GM13976 (cell line): ENCODE data around the gene FIP1L1.
"Not testable (repeated sequence)": the region's sequence is repeated elsewhere in the genome, so short reads cannot be mapped to it uniquely, and the experiment has no call there.

Source experiments
- DNase-seq: peaks from one replicate; pipeline ENCODE4 v3.0.0; 2012; ENCODE audit warnings: low spot score
- in situ Hi-C: fragments of 300-500 bp; cut with MboI; formaldehyde crosslinking; loops from one replicate; pipeline ENCODE4 v1.12.0; 2022; ENCODE audit warnings: low sequenced_read_pairs, mixed read lengths, inconsistent platforms; ENCODE audit not compliant: unreplicated experiment
- TF ChIP-seq, protein P1 (sequence below): IDR thresholded peaks from 2 replicates; pipeline ENCODE4 v1.5.1; 2012; ENCODE audit warnings: borderline replicate concordance, mild to moderate bottlenecking; ENCODE audit not compliant: insufficient read depth; ENCODE audit errors: extremely low read depth, missing control alignments, control extremely low read depth

FIP1L1 gene, protein sequence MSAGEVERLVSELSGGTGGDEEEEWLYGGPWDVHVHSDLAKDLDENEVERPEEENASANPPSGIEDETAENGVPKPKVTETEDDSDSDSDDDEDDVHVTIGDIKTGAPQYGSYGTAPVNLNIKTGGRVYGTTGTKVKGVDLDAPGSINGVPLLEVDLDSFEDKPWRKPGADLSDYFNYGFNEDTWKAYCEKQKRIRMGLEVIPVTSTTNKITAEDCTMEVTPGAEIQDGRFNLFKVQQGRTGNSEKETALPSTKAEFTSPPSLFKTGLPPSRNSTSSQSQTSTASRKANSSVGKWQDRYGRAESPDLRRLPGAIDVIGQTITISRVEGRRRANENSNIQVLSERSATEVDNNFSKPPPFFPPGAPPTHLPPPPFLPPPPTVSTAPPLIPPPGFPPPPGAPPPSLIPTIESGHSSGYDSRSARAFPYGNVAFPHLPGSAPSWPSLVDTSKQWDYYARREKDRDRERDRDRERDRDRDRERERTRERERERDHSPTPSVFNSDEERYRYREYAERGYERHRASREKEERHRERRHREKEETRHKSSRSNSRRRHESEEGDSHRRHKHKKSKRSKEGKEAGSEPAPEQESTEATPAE

DNA sequence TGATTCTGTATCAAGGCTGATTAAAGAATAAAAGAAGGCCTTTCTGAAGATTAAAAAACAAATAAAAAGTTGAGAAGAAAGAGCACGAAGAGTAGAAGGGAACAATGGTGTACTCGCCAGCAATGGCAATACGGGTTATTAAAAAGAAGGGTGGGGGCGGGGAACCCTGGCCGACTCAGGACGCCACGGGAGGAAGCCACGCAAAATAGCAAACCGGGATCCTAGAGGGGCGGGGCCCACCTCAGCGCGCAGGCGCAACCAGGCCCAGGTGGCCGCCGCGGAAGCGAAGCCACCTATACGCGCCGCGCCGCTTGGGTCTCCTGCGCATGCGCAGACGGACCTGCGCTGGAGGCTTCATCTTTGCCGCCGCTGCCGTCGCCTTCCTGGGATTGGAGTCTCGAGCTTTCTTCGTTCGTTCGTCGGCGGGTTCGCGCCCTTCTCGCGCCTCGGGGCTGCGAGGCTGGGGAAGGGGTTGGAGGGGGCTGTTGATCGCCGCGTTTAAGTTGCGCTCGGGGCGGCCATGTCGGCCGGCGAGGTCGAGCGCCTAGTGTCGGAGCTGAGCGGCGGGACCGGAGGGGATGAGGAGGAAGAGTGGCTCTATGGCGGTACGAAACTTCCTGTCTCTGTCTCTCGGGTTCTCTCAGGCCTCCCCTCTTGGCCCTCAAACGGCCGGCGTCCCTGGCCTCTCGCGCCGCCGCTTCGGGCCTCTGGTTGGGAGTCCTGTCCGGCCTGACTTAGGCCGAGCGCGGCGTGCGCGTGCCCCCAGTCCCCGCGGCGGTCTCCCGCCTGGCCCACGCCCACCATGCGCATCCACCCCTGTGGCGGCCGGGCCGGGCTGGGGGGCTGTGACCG lies at the start of gene FIP1L1:
Gene FIP1L1, plus strand, starts transcription at position 323 of the 852 bp plus-strand sequence. Its CDS starts 198 bp downstream, at position 521.
- TF ChIP-seq, protein P1, sequence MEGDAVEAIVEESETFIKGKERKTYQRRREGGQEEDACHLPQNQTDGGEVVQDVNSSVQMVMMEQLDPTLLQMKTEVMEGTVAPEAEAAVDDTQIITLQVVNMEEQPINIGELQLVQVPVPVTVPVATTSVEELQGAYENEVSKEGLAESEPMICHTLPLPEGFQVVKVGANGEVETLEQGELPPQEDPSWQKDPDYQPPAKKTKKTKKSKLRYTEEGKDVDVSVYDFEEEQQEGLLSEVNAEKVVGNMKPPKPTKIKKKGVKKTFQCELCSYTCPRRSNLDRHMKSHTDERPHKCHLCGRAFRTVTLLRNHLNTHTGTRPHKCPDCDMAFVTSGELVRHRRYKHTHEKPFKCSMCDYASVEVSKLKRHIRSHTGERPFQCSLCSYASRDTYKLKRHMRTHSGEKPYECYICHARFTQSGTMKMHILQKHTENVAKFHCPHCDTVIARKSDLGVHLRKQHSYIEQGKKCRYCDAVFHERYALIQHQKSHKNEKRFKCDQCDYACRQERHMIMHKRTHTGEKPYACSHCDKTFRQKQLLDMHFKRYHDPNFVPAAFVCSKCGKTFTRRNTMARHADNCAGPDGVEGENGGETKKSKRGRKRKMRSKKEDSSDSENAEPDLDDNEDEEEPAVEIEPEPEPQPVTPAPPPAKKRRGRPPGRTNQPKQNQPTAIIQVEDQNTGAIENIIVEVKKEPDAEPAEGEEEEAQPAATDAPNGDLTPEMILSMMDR: no peak
- in situ Hi-C loops: no loop called here
- DNase-seq: peak; percentile 96

DNA sequence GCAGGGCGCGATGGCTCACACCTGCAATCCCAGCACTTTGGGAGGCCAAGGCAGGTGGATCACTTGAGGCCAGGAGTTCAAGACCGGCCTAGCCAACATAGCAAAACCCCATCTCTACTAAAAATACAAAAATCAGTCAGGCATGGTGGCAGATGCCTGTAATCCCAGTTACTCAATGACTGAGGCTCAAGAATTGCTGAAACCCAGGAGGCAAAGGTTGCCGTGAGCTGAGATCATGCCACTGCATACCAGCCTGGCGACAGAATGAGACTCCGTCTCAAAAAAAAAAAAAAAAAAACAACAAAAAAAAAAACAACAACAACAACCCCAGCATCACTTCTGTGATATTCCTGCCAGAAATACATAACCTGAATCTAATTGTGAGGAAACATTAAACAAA lies 42.5 kb upstream of the FIP1L1 start:
- in situ Hi-C loops, DNase-seq: not testable (repeated sequence)

DNA sequence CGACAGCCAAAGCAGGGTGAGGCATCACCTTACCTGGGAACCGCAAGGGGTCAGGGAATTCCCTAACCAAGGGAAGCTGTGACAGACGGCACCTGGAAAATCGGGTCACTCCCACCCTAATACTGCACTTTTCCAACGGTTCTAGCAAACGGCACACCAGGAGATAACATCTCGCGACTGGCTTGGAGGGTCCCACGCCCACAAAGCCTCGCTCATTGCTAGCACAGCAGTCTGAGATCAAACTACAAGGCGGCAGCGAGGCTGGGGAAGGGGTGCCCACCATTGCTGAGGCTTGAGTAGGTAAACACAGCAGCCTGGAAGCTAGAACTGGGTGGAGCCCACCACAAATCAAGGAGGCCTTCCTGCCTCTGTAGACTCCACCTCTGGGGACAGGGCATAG lies 37.3 kb upstream of the FIP1L1 start:
- in situ Hi-C loops, DNase-seq: not testable (repeated sequence)

DNA sequence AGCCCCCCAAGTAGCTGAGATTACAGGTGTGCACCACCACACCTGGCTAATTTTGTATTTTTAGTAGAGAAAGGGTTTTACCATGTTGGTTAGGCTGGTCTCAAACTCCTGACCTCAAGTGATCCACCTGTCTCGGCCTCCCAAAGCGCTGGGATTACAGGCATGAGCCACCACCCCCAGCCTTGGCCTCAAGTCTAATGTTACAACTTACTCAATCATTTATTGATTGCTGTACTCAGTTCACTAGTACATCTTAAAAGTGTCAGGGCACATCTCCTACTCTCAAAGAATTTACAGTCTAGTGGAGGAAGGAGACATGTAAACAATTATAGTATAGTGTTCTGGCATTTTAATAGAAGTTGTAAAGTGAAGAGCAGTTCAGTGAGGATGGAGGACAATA lies 31.0 kb upstream of the FIP1L1 start:
- in situ Hi-C loops, DNase-seq: not testable (repeated sequence)

DNA sequence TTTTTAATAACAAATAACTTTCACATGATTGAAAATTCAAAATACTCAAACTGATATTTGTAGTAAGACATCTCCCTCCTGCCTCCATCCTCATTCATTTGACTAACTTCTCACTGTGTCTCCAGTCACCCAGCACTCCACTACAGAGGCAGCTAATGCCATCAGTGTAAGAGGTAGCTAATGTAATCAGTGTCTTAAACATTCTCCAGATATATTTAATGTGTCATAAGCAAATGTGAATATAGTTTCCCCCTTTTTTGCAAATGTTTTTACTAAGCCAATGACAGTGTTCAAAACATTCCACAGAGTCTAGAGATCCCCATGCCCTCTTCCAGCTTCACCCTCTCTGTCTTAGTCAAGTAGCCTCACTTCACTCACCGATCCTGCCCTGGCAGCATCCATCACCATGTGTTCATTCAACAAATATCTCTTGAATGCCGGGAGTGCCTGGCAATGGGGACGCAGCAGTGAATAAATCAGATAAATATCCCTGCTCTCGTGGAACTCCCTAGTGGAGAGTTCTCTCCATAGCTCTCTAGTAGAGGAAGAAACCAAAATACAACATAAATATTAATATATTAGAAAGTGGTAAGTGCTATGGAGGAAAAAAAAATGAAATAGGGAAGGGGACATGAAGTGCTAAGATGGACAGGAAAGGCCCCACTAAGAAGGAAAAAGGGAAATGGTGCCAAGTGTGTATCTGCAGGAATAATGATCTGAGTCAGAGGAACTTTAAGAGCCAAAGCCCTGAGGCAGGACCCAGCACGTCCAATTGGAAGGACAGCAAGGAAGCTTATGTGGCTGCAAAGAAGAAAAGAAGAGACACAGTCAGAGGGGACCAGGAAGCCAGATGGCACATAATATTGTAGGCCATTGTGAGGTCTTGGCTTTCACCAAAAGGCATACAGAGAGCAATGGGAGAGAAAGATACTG lies 30.3 kb upstream of the FIP1L1 start:
- in situ Hi-C loops: no loop called here
- TF ChIP-seq, protein P1: no peak
- no peak for DNase-seq

DNA sequence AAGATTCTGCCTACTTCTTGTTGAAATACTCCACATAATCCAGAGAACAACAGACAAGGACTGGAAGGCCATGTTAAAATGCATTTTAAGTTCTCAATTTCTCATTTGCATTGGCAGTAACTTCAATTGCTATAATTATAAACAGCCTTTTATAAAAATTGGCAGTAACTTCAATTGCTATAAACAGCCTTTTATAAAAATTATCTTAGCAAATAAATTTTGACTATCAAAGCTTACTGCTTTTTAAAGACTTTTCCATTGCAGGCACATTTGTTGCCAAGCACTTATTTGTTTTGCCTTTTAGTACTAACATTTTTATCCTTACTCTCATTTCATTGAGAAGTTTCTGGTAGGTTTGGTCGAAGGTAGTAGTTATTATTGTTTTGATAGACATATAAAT lies 29.4 kb upstream of the FIP1L1 start:
- TF ChIP-seq, protein P1: no peak
- in situ Hi-C loops: no loop called here
- DNase-seq: no peak

DNA sequence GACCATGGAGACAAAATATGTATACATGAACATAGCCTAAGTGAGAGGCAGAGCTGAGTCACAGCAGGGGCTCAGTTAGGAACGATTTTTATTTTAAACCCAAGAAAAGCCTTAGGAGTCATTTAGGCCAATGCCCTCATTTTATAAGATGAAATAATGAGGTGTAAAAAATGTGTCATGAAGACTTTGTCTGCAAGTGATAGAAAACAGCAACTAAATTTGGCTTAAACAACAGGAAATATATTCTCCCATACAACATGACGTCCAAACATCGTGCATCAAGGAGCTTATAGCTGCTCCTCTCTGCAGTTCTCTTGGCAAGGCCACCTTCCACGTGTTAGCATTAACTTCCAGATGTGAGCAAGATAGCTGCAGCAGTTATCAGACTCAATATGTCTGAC lies 28.4 kb upstream of the FIP1L1 start:
- TF ChIP-seq, protein P1: no peak
- in situ Hi-C loops: no loop called here
- DNase-seq: no peak
